PFSK-1 (cell line): ENCODE measurements around the gene SLC26A6.

Experiments used
- FOXP2 ChIP-seq: optimal IDR thresholded peaks from 2 replicates; pipeline ENCODE3; 2011; ENCODE audit warnings: borderline replicate concordance, control low read depth, inconsistent platforms; ENCODE audit not compliant: insufficient read depth; ENCODE audit errors: extremely low read length, extremely low read depth
- POLR2AphosphoS5 ChIP-seq: IDR thresholded peaks from 2 replicates; pipeline ENCODE4 v1.6.1; 2012; ENCODE audit warnings: low read depth, mild to moderate bottlenecking, control low read depth, low read length, moderate library complexity
- REST ChIP-seq, 2 experiments: IDR thresholded peaks; 2 replicates each; pipeline versions ENCODE4 v1.6.1 to v1.8.0; 2011 to 2012; ENCODE audit warnings: low read depth in 2 of 2, low read length in 2 of 2, control low read depth in 1 of 2, inconsistent platforms in 1 of 2, mild to moderate bottlenecking in 1 of 2, moderate library complexity in 1 of 2; ENCODE audit not compliant: insufficient read depth in 1 of 2
- SIN3A ChIP-seq: IDR thresholded peaks from 2 replicates; pipeline ENCODE4 v1.6.1; 2012; ENCODE audit warnings: mild to moderate bottlenecking, low read length, moderate library complexity, borderline replicate concordance; ENCODE audit not compliant: insufficient read depth

- TF ChIP-seq POLR2AphosphoS5 (no peak), FOXP2 (no peak), REST (IDR thresholded peaks at IDR 0.05; ENCODE audit: insufficient read depth in 1 of 2, low read depth in 2 of 2, low read length in 2 of 2) (no peak), SIN3A (no peak)
Observed at GRCh38 chr3:48591436-48591835, 43.8 kb downstream of the SLC26A6 start.
